ENCODE measurements around the gene LSAMP. TPM values are rescaled to one million over a fixed set of nuclear protein-coding genes. Genes with fewer than 3 reads are reported as not detected.

Gene LSAMP
- total and polyA plus RNA-seq, 2 of the 8 experiments (the other 6 are each of a cell fraction or from before 2014, with no cell fraction given): 1.8 to 5.7 TPM

DNA sequence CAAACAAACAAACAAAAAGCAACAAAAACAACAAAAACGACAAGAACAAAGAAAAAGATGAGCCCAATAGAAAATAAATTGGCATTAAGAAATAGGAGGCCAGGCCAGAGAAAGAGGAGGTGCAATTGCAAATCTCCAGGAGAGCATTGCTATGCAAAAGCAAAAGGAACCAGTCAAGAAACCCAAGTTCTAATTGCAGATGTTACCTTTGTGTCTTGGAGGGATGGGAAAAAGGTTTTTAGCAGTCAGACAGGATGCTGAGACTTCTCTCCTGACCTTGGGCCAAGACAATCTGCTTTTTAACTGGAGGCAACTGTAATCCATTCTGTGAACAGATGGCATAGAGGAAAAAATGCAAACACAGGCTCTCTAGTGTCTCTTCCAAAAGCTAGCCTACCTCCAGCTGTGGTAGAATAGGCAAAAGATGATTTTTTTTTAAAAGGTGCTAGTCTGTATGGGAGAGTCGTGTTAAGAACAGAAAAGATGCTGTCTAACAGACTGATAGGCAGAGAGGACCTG is 56.4 kb downstream of the LSAMP start:
- Histone ChIP-seq H3K79me1 (ENCODE audit: low read depth, low read length) (no peaks in the 10 kb centered on the region), H2BK12ac (ENCODE audit: low read depth, low read length) (no peak overlapping the region), H2BK20ac (ENCODE audit: low read length) (no peak overlapping the region), H4K91ac (replicated peaks; ENCODE audit: insufficient read length, low read length) (no peak overlapping the region), H2AFZ (ENCODE audit: low read length) (no peak overlapping the region), H3K27ac (ENCODE audit: low read depth, low read length) (no peak overlapping the region), H2AK5ac (ENCODE audit: low read depth, low read length) (no peak overlapping the region), H2BK120ac (replicated peaks; ENCODE audit: low read depth, low read length) (no peak overlapping the region), H4K8ac (ENCODE audit: extremely low read depth, insufficient read depth, low read length) (no peak overlapping the region), H3K79me2 (ENCODE audit: control insufficient read depth in 1 of 2, insufficient read depth in 2 of 2, low read length in 2 of 2) (no peaks in the 10 kb centered on the region), H3K9me3 (ENCODE audit: insufficient read depth in 2 of 2, low read depth in 1 of 2, low read length in 1 of 2) (no peaks in the 10 kb centered on the region), H3K27me3 (replicated peaks in 1 of 4; ENCODE audit: control insufficient read depth in 3 of 4, extremely low read depth in 1 of 4, insufficient read depth in 3 of 4, low read length in 3 of 4) (no peaks in the 10 kb centered on the region), H3K23me2 (ENCODE audit: low read depth, low read length) (no peaks in the 10 kb centered on the region), H3K18ac (ENCODE audit: extremely low read depth, low read length) (no peak overlapping the region), H4K5ac (ENCODE audit: insufficient read length, low read depth, low read length) (no peak overlapping the region), H3K9ac (replicated peaks in 1 of 4; ENCODE audit: extremely low read depth in 1 of 4, low read depth in 3 of 4, low read length in 3 of 4) (no peak overlapping the region), H4K20me1 (replicated peaks in 1 of 2; ENCODE audit: control insufficient read depth in 1 of 2, insufficient read depth in 2 of 2, low read length in 2 of 2) (no peaks in the 10 kb centered on the region), H2BK15ac (ENCODE audit: low read length) (no peak overlapping the region), H3K4ac (replicated peaks; ENCODE audit: insufficient read length, low read depth, low read length) (no peak overlapping the region), H3K36me3 (ENCODE audit: control insufficient read depth in 2 of 4, insufficient read depth in 4 of 4, low read length in 3 of 4) (no peaks in the 10 kb centered on the region), H3K4me1 (replicated peaks in 1 of 4; ENCODE audit: control insufficient read depth in 3 of 4, insufficient read depth in 4 of 4, low read length in 3 of 4) (peaks cover 3 to 12% (median 8%) of the 10 kb centered on the region in 4 experiments; a peak in 5 of 7 replicates), H3K4me2 (ENCODE audit: insufficient read depth in 1 of 2, low read depth in 2 of 2, low read length in 2 of 2) (peak overlapping the region in 1 of 2 experiments; percentile 24; a peak in 2 of 4 replicates), H3K4me3 (ENCODE audit: extremely low read depth in 1 of 4, insufficient read depth in 2 of 4, low read depth in 3 of 4, low read length in 4 of 4) (no peak overlapping the region), H3K23ac (ENCODE audit: insufficient read length) (no peak overlapping the region), H3K14ac (ENCODE audit: insufficient read length) (no peak overlapping the region), H2BK5ac (ENCODE audit: low read depth, low read length) (no peak overlapping the region), H3K56ac (replicated peaks; ENCODE audit: insufficient read length, low read depth, low read length) (no peak overlapping the region)
- FAIRE-seq: peak; percentile 82
- 49% methylated on average over 2 of the region's 2 CpGs; no CpG with 5 or more reads in 1 of the 2 experiments for WGBS, 2 experiments (ENCODE audit: extremely low coverage in 1 of 2, insufficient coverage in 1 of 2, insufficient read length in 1 of 2, insufficient replicate concordance in 2 of 2, low coverage in 1 of 2, low lambda C conversion rate in 2 of 2, missing lambda C conversion rate in 1 of 2)
- CTCF ChIA-PET (ENCODE audit: partially characterized antibody): interaction anchor here (1.3 kb wide), 1 partner anchor 15 kb away, joined by 3 read pairs; no protein-coding TSS in a partner anchor
- no peak for DNase-seq (ENCODE audit: low read depth in 1 of 2, low spot score in 2 of 2)
- POLR2A ChIA-PET (ENCODE audit: partially characterized antibody): no interaction called here
- no peak for TF ChIP-seq CHD2 (IDR thresholded peaks at IDR 0.05; ENCODE audit: low read length)
- no peak for TF ChIP-seq BACH1 (IDR thresholded peaks at IDR 0.05; ENCODE audit: low read length)
- TF ChIP-seq, protein P1, sequence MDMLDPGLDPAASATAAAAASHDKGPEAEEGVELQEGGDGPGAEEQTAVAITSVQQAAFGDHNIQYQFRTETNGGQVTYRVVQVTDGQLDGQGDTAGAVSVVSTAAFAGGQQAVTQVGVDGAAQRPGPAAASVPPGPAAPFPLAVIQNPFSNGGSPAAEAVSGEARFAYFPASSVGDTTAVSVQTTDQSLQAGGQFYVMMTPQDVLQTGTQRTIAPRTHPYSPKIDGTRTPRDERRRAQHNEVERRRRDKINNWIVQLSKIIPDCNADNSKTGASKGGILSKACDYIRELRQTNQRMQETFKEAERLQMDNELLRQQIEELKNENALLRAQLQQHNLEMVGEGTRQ (IDR thresholded peaks at IDR 0.05; ENCODE audit: low read length): no peak
- TF ChIP-seq, protein P2, sequence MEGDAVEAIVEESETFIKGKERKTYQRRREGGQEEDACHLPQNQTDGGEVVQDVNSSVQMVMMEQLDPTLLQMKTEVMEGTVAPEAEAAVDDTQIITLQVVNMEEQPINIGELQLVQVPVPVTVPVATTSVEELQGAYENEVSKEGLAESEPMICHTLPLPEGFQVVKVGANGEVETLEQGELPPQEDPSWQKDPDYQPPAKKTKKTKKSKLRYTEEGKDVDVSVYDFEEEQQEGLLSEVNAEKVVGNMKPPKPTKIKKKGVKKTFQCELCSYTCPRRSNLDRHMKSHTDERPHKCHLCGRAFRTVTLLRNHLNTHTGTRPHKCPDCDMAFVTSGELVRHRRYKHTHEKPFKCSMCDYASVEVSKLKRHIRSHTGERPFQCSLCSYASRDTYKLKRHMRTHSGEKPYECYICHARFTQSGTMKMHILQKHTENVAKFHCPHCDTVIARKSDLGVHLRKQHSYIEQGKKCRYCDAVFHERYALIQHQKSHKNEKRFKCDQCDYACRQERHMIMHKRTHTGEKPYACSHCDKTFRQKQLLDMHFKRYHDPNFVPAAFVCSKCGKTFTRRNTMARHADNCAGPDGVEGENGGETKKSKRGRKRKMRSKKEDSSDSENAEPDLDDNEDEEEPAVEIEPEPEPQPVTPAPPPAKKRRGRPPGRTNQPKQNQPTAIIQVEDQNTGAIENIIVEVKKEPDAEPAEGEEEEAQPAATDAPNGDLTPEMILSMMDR (IDR thresholded peaks at IDR 0.05; ENCODE audit: control extremely low read depth in 1 of 3, insufficient read depth in 1 of 3, low read depth in 1 of 3, low read length in 3 of 3): no peak
- TF ChIP-seq JUND (IDR thresholded peaks at IDR 0.05; ENCODE audit: low read length): no peak
- no peak for TF ChIP-seq ZNF274 (IDR thresholded peaks at IDR 0.05; ENCODE audit: borderline replicate concordance, extremely low read depth, low read length)
- TF ChIP-seq, protein P3, sequence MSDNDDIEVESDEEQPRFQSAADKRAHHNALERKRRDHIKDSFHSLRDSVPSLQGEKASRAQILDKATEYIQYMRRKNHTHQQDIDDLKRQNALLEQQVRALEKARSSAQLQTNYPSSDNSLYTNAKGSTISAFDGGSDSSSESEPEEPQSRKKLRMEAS (IDR thresholded peaks at IDR 0.05): no peak
- no peak for TF ChIP-seq CBX8 (IDR thresholded peaks at IDR 0.05; ENCODE audit: borderline replicate concordance, low read depth, low read length)
- no peak for TF ChIP-seq RNF2 (IDR thresholded peaks at IDR 0.05; ENCODE audit: borderline replicate concordance, low read depth, low read length, missing control alignments, poor library complexity, severe bottlenecking)

Data from H1 (cell line).